ENCODE measurements around the gene BBS7. TPM values are rescaled to one million over a fixed set of nuclear protein-coding genes. Genes with fewer than 3 reads are reported as not detected.
A peak's percentile ranks its signal among the peaks of the same experiment; 100 is the strongest.

Gene BBS7
- total and polyA plus RNA-seq, 2 of the 13 experiments (the other 11 are each of a cell fraction or from before 2014, with no cell fraction given) = 9.0 to 15.7 TPM

DNA sequence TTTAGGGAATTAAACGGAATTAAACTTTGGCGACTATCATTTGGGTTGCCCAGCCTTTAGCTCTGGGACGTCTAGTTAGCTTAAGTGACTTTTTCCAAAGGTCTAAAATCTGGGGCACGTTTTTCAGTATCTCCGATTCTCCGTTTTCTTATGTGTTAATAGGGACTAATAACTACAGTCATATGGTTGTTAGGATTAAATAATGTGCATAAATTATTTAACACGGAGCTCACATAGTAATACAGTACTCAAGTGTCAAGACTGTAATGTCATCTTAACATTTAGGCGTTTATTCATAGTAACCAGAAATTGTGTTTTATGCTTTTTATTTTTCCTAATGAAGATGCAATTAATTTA is 46.1 kb downstream of the BBS7 start:
- POLR2A ChIA-PET = interaction anchor here (0.8 to 2.0 kb wide), 3 partner anchors 23 to 128 kb away, joined by 4 to 14 read pairs (median 5); partner anchors contain the start of genes ANXA5, BBS7 and EXOSC9
- DNase-seq (ENCODE audit: low spot score) (no peak), ATAC-seq (no peak), FAIRE-seq (no peak)
- peak overlapping the region; percentile 87 for H3K27ac ChIP-seq (ENCODE audit: extremely low read length, insufficient read depth, low read length)
- H3K79me2 ChIP-seq (ENCODE audit: insufficient read depth, low read length) = peaks cover 31% of the 10 kb centered on the region
- H2AFZ ChIP-seq (ENCODE audit: low read length) = peak overlapping the region; percentile 78
- peak overlapping the region; percentile 79 to 99 (median 90) for H3K4me3 ChIP-seq (replicated peaks in 1 of 3; ENCODE audit: insufficient read depth in 1 of 3, low read depth in 2 of 3, low read length in 3 of 3)
- H3K4me1 ChIP-seq (ENCODE audit: insufficient read depth, low read length) = peaks cover 27% of the 10 kb centered on the region
- H3K9ac ChIP-seq (ENCODE audit: insufficient read depth, low read depth, low read length) = peak overlapping the region; percentile 80
- intact Hi-C loops (cut with micrococcal nuclease; ENCODE audit: unreplicated experiment) (loop anchor here (2.0 to 5.0 kb wide), 4 partner anchors 47 to 1098 kb away; partner anchors contain the start of genes BBS7, BLTP1 and NUDT6), in situ Hi-C loops (cut with HindIII; ENCODE audit: extremely low pct_ligation_motif_present, low pct_unique_long_range_greater_than_20kb) (no loop called here)
- H4K20me1 ChIP-seq (ENCODE audit: insufficient read depth, low read length) = no peaks in the 10 kb centered on the region
- no peaks in the 10 kb centered on the region; a peak in 1 of 5 replicates for H3K27me3 ChIP-seq (ENCODE audit: control insufficient read depth in 1 of 2, insufficient read depth in 2 of 2, low read length in 2 of 2)
- H3K36me3 ChIP-seq (replicated peaks in 1 of 2; ENCODE audit: control insufficient read depth in 1 of 2, insufficient read depth in 2 of 2, low read length in 2 of 2) = peaks cover 2 to 17% of the 10 kb centered on the region in 2 experiments; a peak in 4 of 5 replicates
- peak overlapping the region; percentile 78 for H3K4me2 ChIP-seq (ENCODE audit: low read depth, low read length)
- TF ChIP-seq, protein P1, sequence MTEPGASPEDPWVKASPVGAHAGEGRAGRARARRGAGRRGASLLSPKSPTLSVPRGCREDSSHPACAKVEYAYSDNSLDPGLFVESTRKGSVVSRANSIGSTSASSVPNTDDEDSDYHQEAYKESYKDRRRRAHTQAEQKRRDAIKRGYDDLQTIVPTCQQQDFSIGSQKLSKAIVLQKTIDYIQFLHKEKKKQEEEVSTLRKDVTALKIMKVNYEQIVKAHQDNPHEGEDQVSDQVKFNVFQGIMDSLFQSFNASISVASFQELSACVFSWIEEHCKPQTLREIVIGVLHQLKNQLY (CRISPR knock-in tag; IDR thresholded peaks at IDR 0.05) = 0 out of 2 replicates have a peak, but pooled peaks have one; percentile 1
- TF ChIP-seq ELF3 (CRISPR knock-in tag; IDR thresholded peaks at IDR 0.05) = 0 out of 2 replicates have a peak, but pooled peaks have one; percentile 1
- TF ChIP-seq ESRRA (CRISPR knock-in tag; IDR thresholded peaks at IDR 0.05; ENCODE audit: low read depth) = 0 out of 2 replicates have a peak, but pooled peaks have one; percentile 5
- TF ChIP-seq NFIC (IDR thresholded peaks at IDR 0.05; ENCODE audit: low read length) = 0 out of 2 replicates have a peak, but pooled peaks have one; percentile 19
- TF ChIP-seq TBL1XR1 (IDR thresholded peaks at IDR 0.05; ENCODE audit: borderline replicate concordance, low read length, partially characterized antibody) = no peak
- no peak for TF ChIP-seq ZNF746 (CRISPR knock-in tag; IDR thresholded peaks at IDR 0.05)
- no peak for TF ChIP-seq HIVEP1 (CRISPR knock-in tag; IDR thresholded peaks at IDR 0.05)
- no peaks in the 10 kb centered on the region for H3K9me3 ChIP-seq (ENCODE audit: low read length)
- BruUV-seq (replicated peaks) = TSS peak; percentile 94
- 9% methylated on average over 8 of the region's 8 CpGs for WGBS (ENCODE audit: low lambda C conversion rate)
- CTCF ChIA-PET (ENCODE audit: low intra/inter-chr PET ratio, low total read pairs) = no interaction called here

Measured in HepG2 (cell line).